NCI-H345 (cell line): ENCODE measurements around the gene TMF1.

Experiments used
- DNase-seq: peaks from one replicate; lab custom pipeline; 2025; lab: John Stamatoyannopoulos, UW

TMF1 gene

GRCh38 chr3:69014022-69014580, 38.0 kb downstream of the TMF1 start:
- DNase-seq: no peak

DNA sequence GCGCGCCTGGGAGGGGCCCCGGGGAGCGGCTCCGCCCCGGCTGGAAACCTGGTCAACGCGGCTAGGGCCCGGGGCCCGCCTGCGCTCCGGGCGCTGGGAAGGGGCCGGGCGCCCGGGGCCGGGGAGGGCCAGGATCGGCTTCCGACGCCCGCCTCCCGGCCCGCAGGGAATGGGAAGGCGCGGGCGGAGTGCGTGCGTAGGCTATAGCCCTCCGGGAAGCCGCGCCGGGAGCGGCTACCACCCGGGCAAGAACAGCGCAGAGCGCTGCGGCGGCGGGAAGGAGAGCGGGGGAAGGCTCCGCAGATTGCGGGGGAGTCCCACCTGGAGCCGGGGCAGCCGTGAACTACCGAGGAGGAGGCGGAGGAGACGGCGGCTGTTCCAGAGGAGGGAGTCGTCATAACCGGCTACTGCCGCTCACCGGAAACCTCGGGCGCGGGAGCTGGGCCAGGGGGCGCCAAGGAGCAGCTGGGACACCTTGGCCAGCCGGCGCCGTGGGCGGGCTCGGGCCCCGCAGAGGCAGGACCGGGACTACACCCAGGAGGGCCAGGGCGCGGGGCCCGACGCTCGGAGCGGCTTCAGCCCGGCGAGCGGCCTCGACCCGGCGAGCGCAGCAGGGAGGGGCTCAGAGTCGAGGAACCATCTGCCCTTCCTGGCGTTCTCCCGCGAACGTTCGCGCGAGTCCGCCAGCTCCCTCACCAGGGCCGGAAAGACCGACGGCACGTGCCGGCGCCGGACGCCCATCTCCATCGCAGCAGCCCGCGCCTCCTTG, 38.7 kb downstream of the TMF1 start, which contains the start of gene EOGT:
TSS of gene EOGT (minus strand) at position 432 of the 769 bp plus-strand sequence. CDS start 3,838 bp downstream, outside the sequence.
- peak; percentile 63 for DNase-seq

DNA sequence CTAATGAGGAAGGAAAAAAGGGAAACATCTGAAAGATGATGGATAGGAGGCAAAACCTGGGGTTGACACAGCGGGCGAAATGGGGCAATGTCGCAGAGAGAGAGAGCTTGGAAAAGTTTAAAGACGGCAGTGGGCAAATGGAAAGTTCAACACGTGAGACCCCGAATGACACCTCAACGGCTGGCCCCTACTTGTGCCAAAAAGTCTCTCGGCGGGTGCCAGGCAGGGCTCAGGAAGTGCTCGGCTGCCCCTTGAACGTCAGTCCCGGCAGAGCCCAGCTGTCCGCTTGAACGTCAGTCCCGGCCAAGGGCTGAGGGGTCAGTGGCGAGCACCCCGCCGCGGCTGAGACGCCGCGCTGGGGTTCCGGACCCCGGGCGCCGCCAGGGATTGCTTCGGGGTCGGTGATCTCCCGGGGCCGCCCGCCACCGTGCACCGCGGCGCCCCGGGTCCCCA, 39.3 kb downstream of the TMF1 start:
- no peak for DNase-seq

DNA sequence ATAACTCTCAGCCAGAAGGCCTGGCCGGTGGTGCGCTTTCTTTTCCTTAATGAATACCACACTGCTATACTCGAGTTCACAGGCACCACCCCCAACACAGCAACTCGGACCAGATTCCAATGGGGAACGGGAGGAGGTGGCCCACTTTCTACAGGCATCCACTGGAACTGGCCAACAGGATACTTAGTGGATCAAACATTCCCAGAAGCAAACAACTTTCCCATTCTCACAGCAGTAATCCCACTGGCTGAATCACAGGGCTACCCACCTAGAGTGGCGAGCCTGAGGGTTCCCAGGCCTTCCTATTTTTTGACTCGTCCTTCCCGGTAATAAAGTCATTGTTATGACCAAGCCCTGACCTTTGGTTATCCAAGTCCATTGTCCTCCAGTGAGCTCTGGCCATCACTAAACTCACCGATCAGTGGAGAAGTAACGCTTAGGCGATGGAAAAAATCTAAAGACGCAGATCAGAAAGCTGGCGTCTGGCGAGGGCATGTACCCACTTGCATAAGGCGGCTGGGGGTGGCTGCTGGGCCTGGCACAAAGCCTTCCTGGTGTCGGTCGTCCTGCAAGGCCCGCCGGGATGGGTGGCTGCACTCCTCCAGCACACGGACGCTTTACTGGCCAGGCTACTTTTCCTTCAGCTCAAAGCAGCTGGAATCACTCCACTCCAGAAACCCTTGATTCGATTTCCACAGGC, 39.9 kb downstream of the TMF1 start:
- no peak for DNase-seq

- no peak for DNase-seq
Observed at GRCh38 chr3:69011096-69011730, 40.9 kb downstream of the TMF1 start.

DNA sequence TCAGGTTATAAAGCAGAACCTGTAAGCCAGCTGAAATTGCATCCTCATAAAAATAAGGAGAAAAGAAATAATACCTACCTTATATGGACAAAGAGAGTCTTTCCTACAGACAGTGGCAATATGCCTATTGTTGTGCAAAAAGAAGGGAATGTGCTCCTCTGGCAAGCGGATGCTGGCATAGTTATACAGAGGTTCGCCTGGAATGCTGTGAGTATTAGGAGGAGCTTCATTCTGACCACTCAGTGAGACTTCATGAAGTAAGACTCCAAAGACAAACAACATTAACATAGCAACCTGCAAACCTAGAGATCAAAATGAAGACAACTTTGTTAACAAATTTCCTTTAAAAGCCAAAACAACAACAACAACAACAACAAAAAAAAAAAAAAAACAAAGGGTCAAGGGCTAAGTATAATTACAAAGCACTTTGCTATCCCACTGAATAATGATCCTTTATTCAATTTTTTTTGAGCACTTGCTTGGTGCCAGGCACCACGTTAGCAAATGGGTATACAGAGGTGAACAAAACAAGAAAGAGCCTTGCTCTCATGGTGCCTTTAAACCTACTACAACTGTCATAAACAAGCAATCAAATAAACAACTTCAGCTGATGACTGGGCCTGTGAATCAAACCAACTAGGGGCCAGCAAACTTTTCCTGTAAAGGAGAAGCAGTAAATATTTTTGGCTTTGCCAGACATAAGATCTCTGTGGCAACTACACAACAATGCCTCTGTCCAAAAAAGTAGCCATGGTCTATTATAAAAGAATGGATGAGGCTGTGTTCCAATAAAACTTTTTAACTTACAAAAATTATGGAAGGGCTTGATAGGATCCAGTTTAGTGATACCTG, 42.3 kb downstream of the TMF1 start:
- DNase-seq: no peak

DNA sequence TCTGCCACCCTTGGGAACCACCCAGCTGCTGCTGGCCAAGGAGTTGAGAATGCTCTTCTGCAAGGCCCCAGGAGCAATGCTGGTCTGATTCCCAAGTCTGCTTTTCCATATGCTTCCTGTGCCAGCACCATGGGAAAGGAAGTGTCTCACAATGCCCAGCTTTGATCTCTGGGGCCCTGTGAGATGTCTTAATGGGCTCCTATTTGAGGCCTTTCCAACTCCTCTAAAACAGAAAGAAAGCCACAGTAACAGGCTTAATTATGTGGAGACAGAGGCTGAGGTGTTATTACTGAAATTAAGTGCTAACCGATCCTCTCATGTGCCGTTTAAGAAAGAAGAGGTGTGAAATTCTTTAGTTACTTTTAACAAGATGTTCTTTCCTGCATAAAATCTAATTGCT, 43.2 kb downstream of the TMF1 start:
- DNase-seq: no peak

DNA sequence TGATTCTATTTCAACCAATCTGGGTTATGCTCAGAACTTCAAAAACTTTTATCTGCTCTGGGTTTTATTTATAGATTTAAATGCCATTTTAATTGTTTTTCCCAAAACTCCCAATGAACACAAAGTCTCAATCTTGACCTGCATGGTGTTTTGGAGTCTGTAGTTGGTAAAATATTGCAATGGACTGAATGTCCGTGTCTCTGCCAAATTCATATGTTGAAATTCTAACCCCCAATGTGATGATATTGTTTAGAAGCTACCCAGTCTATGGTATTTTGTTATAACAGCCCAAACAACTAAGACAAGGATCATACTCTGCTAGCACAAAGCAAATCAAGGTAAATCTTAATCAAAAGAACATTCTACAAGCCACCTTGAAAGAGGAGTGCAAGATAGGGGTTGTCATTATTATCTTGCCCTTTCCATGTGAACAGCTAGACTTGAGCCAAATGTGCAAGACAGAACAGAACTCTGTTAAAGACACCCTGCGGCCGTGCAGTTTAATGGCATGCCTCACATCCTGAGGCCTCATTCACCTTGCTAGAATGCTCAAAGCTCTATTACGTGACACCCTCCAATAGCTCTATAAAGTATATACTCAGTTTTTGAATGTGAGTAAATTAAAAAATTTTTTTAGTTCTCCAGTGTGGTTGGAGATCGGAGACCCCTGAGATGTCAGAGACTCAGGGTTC, 46.2 kb downstream of the TMF1 start:
- DNase-seq: no peak

DNA sequence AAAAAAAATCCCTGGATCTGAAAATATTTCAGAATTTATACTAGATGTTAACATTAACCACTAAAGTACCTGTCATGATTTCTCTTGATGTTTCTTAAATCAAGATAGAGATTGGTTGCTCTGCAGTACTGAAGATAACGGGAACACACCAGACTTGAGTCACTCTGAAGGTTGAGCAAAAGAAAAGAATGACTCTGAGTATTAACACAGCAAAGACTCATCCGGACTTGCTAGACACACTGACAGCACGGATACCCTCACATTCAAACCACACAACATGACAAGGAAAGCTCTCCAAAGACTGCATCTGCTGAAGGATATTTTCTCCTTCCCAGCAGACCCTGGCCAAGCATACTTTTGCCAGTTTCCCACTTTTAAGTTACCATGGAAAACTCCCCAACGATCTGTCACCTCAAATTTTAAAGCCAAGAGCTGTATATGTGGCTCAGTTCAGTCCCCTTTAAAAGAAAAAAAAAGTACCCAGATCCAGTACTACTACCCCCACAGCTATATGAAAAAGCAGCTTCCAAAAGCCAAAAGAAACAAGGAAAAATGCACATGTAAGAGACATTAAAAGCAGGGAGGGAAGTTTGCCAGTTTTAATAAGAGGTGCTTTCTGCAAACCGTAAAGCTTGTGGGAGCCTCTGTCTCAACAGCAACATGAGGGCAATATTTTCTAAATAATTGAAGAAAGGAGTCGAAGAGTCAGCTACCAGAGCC, 46.9 kb downstream of the TMF1 start:
- DNase-seq: no peak

GRCh38 chr3:69004138-69004537, 48.0 kb downstream of the TMF1 start:
- no peak for DNase-seq

DNA sequence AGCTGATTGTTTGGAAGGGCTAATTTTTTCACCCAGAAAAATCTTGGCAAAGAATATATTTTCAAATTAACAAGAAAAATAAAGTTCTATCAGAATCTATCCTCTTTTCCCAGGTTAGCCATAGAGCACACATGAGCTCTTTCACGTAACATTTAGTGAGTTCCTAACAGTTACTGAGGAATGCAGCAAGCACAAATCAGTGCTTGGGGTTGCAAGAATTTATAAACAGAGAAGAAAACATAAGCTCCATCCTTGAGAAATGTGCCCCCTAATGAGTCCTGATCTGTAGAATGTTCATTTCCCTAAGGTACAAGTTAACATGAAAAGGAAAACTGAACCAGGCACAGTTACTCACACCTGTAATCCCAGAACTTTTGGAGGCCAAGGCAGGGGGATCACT, 52.5 kb downstream of the TMF1 start:
- DNase-seq: no peak

DNA sequence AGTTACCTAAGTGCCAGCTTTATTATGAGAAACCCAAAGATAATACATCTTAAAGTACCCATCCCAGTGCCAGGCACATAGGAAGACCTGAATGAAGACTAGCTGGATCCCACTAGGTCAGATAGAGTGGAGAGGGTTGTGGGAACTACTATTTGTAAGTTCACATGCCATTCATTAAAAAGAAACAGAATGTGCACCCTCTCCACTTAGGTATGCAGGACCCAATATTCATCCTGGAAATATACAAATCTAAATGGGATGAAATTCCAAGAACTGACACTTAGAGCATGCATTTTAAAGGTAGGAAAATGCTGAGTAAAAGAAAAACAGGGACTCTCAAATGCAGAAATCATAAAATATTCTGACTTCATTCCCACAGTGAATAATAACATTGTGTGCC, 53.0 kb downstream of the TMF1 start:
- no peak for DNase-seq

- DNase-seq: no peak
Observed at GRCh38 chr3:68997887-68998286, 54.2 kb downstream of the TMF1 start.

DNA sequence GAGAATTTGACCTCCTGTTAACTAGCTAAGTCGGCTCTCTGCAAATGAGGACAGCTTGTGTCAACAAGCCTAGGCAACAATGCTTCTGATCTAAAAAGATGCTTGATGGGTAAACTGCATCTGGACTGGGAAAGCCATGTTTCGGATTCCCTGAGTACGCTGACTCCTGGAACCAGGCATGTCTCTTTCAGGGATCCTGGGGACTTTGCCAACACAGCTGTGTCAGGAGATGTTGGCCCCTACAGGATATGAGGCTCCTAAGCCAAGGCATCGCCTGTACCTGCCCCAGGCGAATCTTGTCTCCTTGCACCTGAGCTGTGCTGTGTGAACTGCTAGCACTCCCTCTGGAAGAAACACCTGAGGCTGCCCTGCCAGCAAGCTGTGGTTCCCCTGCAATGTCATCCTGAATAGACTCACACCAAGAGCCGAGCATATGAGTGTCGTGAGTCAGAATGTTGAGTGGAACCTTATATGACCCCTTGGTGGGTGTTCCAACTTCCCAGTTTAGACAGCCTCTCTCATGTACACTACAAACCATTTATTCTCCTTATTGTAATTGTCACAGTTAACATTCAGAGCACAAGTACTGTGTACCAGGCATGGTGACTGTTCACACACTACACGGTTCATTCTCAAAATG, 55.7 kb downstream of the TMF1 start:
- DNase-seq: no peak

GRCh38 chr3:68988740-68989139, 63.4 kb downstream of the TMF1 start:
- DNase-seq: no peak

GRCh38 chr3:68987322-68987721, 64.8 kb downstream of the TMF1 start:
- DNase-seq: no peak

DNA sequence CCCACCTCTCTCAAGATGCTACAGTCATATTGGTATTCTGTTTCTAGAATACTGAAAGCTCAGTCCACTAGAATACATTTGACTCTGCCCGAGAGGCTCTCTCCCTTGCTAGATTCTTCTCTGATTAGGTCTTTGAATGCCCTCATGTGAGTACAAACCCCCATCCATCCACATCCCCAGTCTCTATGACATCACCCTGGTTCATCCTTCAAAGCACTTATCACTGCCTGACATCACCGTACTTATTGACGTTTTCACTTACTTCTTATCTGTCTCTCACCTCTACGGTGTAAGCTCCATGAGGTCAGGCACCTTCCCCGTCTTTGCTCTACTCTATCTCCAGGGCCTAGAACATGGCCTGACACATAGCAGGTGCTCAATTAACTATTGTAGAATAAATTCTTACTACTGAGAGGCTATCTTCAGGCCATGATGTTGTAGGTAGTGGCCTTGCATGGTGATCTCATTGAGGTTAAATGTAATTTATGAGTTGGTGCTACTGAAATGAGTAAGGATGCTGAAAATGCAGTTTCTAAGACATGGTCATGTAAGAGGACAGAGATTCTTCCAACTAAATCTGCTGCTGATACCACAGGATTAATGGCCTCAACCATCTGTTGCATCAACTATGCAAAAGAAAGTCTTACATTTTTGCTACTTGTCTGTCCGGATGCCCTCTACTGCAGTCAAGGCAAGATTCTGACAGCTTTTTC, 65.5 kb downstream of the TMF1 start:
- no peak for DNase-seq

- DNase-seq: no peak
Observed at GRCh38 chr3:68985146-68985790, 66.9 kb downstream of the TMF1 start.
